ENCODE measurements around the gene SCNN1G. TPM values are rescaled to one million over a fixed set of nuclear protein-coding genes. Genes with fewer than 3 reads are reported as not detected.

SCNN1G gene
- polyA plus RNA-seq, 2 of the 4 experiments (the other 2 are of a cell fraction), result 0.03 to 0.05 TPM

DNA sequence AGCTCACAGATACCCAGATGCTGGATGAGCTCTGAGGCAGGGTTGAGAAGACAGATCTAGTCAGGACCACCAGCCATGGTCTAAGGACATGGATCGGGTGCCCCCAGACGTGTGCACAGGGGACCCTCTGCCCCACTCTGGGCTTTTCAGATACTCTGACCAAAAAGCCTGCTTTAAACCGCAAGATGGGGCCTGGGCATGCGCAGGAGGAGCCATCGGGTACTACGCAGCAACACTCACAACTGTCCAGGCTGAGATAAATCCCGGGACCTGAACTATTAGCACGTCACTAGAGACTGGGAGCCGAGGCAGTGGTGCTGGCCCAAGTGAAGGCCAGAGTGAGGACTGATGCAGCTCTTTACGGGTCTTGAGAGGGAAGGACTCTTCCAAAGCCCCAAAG lies 32.9 kb downstream of the SCNN1G start:
- DNase-seq (ENCODE audit: low read depth in 1 of 2, low spot score in 1 of 2) (no peak), FAIRE-seq (no peak), ATAC-seq (no peak)
- TF ChIP-seq TFCP2L1 (CRISPR knock-in tag; IDR thresholded peaks at IDR 0.05) (no peak), RNF2 (IDR thresholded peaks at IDR 0.05; ENCODE audit: borderline replicate concordance, low read depth) (no peak), MYC (IDR thresholded peaks at IDR 0.05; ENCODE audit: borderline replicate concordance, low read length) (no peak), HOXA7 (CRISPR knock-in tag; IDR thresholded peaks at IDR 0.05) (no peak), EHMT2 (IDR thresholded peaks at IDR 0.05; ENCODE audit: low read depth) (no peak), MAFK (IDR thresholded peaks at IDR 0.05; ENCODE audit: partially characterized antibody) (no peak)
- TF ChIP-seq, protein P1, sequence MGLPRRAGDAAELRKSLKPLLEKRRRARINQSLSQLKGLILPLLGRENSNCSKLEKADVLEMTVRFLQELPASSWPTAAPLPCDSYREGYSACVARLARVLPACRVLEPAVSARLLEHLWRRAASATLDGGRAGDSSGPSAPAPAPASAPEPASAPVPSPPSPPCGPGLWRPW (IDR thresholded peaks at IDR 0.05), result no peak
- TF ChIP-seq, protein P2, sequence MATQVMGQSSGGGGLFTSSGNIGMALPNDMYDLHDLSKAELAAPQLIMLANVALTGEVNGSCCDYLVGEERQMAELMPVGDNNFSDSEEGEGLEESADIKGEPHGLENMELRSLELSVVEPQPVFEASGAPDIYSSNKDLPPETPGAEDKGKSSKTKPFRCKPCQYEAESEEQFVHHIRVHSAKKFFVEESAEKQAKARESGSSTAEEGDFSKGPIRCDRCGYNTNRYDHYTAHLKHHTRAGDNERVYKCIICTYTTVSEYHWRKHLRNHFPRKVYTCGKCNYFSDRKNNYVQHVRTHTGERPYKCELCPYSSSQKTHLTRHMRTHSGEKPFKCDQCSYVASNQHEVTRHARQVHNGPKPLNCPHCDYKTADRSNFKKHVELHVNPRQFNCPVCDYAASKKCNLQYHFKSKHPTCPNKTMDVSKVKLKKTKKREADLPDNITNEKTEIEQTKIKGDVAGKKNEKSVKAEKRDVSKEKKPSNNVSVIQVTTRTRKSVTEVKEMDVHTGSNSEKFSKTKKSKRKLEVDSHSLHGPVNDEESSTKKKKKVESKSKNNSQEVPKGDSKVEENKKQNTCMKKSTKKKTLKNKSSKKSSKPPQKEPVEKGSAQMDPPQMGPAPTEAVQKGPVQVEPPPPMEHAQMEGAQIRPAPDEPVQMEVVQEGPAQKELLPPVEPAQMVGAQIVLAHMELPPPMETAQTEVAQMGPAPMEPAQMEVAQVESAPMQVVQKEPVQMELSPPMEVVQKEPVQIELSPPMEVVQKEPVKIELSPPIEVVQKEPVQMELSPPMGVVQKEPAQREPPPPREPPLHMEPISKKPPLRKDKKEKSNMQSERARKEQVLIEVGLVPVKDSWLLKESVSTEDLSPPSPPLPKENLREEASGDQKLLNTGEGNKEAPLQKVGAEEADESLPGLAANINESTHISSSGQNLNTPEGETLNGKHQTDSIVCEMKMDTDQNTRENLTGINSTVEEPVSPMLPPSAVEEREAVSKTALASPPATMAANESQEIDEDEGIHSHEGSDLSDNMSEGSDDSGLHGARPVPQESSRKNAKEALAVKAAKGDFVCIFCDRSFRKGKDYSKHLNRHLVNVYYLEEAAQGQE (IDR thresholded peaks at IDR 0.05), result no peak
- Histone ChIP-seq H3K9me3 (no peaks in the 10 kb centered on the region), H3K4me1 (no peaks in the 10 kb centered on the region), H3K27ac (no peak overlapping the region), H3K4me2 (no peak overlapping the region), H3K4me3 (no peak overlapping the region)
- ChIA-PET CTCF (interaction anchor here (0.6 to 2.6 kb wide), 3 partner anchors 30 to 218 kb away, joined by 3 to 13 read pairs (median 3); partner anchors contain the start of gene SCNN1G), POLR2A (no interaction called here)
- 61% methylated on average over 10 of the region's 10 CpGs for WGBS (ENCODE audit: missing lambda C conversion rate)

DNA sequence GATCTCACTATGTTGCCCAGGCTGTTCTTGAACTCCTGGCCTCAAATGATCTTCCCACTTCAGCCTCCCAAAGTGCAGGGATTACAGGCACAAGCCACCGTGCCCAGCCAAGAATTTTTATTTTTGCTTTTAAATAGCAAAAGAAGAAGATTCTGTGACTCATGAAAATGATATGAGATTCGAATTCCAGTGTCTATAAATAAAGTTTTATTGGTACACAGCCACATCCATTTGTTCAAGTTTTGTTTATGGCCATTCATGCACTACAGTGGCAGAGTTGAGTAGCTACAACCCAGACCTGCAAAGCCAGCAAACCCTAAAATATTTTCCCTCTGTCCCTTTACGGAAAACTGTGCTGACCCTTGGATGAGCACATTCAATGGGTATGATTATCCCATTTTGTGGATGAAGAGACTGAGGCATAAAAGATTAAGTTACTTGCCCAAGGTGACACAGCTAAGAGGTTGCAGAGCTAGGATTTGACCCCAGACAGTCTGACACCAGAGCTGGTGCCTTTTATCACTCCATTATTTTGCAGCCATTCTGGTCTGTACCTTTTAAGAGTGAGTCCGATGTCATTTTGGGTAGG lies 34.2 kb downstream of the SCNN1G start:
- ChIA-PET CTCF (interaction anchor here (1.8 kb wide), 1 partner anchor 219 kb away, joined by 6 read pairs; no protein-coding TSS in a partner anchor), POLR2A (no interaction called here)
- TF ChIP-seq, protein P2 (IDR thresholded peaks at IDR 0.05), result no peak
- no peak for TF ChIP-seq BHLHE40 (IDR thresholded peaks at IDR 0.05; ENCODE audit: low read depth, low read length)
- Histone ChIP-seq H3K4me2 (no peak overlapping the region), H3K9me3 (no peaks in the 10 kb centered on the region), H3K4me3 (no peak overlapping the region), H3K4me1 (no peaks in the 10 kb centered on the region), H3K27ac (no peak overlapping the region)
- FAIRE-seq, result no peak
- no peak for ATAC-seq
- no peak for DNase-seq (ENCODE audit: low read depth in 1 of 2, low spot score in 1 of 2)
- 61% methylated on average over 4 of the region's 4 CpGs for WGBS (ENCODE audit: missing lambda C conversion rate)

DNA sequence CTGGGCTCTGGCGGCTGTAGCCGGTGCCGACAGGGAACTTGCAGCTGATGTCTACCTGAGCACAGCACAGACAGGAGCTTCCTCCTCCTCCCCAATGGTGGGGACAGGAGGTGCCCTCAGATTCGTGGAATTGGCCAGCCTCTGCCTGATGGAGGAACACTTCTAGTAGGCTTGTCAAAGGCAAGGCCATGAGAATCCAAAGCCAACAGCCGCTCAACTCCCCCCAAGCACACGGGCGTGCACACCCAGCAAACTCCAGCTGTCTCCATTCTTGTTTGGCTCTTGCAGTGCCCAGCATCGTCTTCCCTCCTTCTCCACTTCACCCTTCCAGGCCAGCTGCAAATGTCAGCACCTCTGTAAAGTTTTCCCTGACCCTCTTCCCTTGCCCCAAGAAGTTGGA lies 35.1 kb downstream of the SCNN1G start:
- TF ChIP-seq, protein P3, sequence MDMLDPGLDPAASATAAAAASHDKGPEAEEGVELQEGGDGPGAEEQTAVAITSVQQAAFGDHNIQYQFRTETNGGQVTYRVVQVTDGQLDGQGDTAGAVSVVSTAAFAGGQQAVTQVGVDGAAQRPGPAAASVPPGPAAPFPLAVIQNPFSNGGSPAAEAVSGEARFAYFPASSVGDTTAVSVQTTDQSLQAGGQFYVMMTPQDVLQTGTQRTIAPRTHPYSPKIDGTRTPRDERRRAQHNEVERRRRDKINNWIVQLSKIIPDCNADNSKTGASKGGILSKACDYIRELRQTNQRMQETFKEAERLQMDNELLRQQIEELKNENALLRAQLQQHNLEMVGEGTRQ (IDR thresholded peaks at IDR 0.05), result no peak
- ChIA-PET POLR2A (no interaction called here), CTCF (interaction anchor here (1.0 to 1.8 kb wide), 3 partner anchors 11 to 218 kb away, joined by 4 to 6 read pairs (median 4); no protein-coding TSS in a partner anchor)
- H3K4me1 ChIP-seq, result no peaks in the 10 kb centered on the region
- ATAC-seq (no peak), DNase-seq (ENCODE audit: low read depth in 1 of 2, low spot score in 1 of 2) (no peak), FAIRE-seq (no peak)
- no peaks in the 10 kb centered on the region for H3K9me3 ChIP-seq
- H3K27ac ChIP-seq, result no peak overlapping the region
- WGBS (ENCODE audit: missing lambda C conversion rate), result 28% methylated on average over 7 of the region's 8 CpGs
- H3K4me2 ChIP-seq, result no peak overlapping the region
- H3K4me3 ChIP-seq, result no peak overlapping the region
